ENCODE measurements around the gene MESD. TPM values are rescaled to one million over a fixed set of nuclear protein-coding genes. Genes with fewer than 3 reads are reported as not detected.

MESD gene
- total and polyA plus RNA-seq, 9 of the 15 experiments (the other 6 are each of a cell fraction or from before 2014, with no cell fraction given), result 11.3 to 39.7 (median 22.8) TPM

DNA sequence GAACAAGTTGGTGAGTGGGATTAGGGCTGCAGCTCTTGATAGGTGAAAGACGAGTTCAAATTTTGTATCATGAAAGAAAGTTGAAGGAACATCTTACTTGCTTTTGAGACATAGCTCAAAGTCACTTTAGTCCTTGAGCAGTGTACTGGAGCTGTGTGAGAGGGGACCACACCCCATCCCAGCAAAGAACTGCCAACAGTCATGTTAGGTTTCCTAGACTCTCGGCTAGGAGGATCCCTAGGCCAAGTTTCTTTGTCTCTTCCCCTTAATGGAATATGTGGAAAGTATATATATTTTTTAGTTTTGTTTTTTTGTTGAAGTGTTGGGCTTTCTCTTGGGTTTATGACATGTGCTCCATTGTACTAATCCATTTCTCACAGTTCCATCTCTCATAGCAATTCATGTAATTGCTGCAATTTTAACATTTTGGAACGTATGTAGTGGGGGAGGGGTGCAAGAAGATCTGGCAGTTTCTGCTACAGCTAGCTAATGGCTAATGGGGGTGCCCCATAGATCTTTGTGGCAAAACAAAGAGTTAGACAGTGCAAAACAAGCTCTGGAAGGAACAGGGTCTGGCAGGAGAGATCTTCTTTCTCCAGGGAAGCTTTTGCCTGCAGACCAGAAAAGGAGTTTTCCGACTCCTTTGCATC is 36.2 kb upstream of the MESD start:
- H3K27ac ChIP-seq (ENCODE audit: extremely low read depth, low read depth, low read length), result no peak overlapping the region
- ChIA-PET POLR2A (interaction anchor here (0.6 to 1.1 kb wide), 3 partner anchors 23 to 71 kb away, joined by 3 to 5 read pairs (median 4); no protein-coding TSS in a partner anchor), CTCF (ENCODE audit: low intra/inter-chr PET ratio) (no interaction called here)
- H3K79me2 ChIP-seq (ENCODE audit: control insufficient read depth, insufficient read depth, low read length), result no peaks in the 10 kb centered on the region
- in situ Hi-C loops (cut with MboI) (no loop called here), intact Hi-C loops (cut with micrococcal nuclease) (no loop called here)
- H3K4me2 ChIP-seq (ENCODE audit: insufficient read depth, low read length), result no peak overlapping the region
- H3K9ac ChIP-seq (ENCODE audit: insufficient read depth in 1 of 2, low read depth in 2 of 2, low read length in 2 of 2), result no peak overlapping the region
- peak overlapping the region; percentile 42; the same call in 1 of the 2 replicates for H2AFZ ChIP-seq (ENCODE audit: low read depth, low read length)
- no peaks in the 10 kb centered on the region for H3K36me3 ChIP-seq (ENCODE audit: control insufficient read depth, insufficient read depth, low read length)
- FAIRE-seq (no peak), ATAC-seq (0 out of 3 replicates have a peak, but pooled peaks have one; percentile 46), DNase-seq (ENCODE audit: extremely low read depth in 1 of 4, low spot score in 3 of 4) (no peak)
- no peaks in the 10 kb centered on the region for H3K27me3 ChIP-seq (ENCODE audit: control insufficient read depth in 2 of 2, insufficient read depth in 2 of 2, low read length in 2 of 2)
- 38% methylated on average over 4 of the region's 4 CpGs for WGBS (ENCODE audit: insufficient coverage, low coverage, missing lambda C conversion rate)
- no TSS peak for BruUV-seq (replicated peaks)
- H3K4me3 ChIP-seq, result no peak overlapping the region
- no peaks in the 10 kb centered on the region for H4K20me1 ChIP-seq (replicated peaks; ENCODE audit: control insufficient read depth, insufficient read depth, low read length)
- H3K9me3 ChIP-seq (replicated peaks; ENCODE audit: control insufficient read depth, insufficient read depth, low read depth, low read length), result peaks cover 9% of the 10 kb centered on the region
- TF ChIP-seq, protein P1, sequence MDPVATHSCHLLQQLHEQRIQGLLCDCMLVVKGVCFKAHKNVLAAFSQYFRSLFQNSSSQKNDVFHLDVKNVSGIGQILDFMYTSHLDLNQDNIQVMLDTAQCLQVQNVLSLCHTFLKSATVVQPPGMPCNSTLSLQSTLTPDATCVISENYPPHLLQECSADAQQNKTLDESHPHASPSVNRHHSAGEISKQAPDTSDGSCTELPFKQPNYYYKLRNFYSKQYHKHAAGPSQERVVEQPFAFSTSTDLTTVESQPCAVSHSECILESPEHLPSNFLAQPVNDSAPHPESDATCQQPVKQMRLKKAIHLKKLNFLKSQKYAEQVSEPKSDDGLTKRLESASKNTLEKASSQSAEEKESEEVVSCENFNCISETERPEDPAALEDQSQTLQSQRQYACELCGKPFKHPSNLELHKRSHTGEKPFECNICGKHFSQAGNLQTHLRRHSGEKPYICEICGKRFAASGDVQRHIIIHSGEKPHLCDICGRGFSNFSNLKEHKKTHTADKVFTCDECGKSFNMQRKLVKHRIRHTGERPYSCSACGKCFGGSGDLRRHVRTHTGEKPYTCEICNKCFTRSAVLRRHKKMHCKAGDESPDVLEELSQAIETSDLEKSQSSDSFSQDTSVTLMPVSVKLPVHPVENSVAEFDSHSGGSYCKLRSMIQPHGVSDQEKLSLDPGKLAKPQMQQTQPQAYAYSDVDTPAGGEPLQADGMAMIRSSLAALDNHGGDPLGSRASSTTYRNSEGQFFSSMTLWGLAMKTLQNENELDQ (CRISPR knock-in tag; IDR thresholded peaks at IDR 0.05; ENCODE audit: borderline replicate concordance), result no peak
- no peak for TF ChIP-seq HNRNPL (IDR thresholded peaks at IDR 0.05; ENCODE audit: low read depth, low read length)
- no peak for TF ChIP-seq MTA1 (IDR thresholded peaks at IDR 0.05; ENCODE audit: borderline replicate concordance)
- TF ChIP-seq, protein P2, sequence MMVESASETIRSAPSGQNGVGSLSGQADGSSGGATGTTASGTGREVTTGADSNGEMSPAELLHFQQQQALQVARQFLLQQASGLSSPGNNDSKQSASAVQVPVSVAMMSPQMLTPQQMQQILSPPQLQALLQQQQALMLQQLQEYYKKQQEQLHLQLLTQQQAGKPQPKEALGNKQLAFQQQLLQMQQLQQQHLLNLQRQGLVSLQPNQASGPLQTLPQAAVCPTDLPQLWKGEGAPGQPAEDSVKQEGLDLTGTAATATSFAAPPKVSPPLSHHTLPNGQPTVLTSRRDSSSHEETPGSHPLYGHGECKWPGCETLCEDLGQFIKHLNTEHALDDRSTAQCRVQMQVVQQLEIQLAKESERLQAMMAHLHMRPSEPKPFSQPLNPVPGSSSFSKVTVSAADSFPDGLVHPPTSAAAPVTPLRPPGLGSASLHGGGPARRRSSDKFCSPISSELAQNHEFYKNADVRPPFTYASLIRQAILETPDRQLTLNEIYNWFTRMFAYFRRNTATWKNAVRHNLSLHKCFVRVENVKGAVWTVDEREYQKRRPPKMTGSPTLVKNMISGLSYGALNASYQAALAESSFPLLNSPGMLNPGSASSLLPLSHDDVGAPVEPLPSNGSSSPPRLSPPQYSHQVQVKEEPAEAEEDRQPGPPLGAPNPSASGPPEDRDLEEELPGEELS (CRISPR knock-in tag; IDR thresholded peaks at IDR 0.05; ENCODE audit: borderline replicate concordance), result no peak
- no peak for TF ChIP-seq NFATC3 (IDR thresholded peaks at IDR 0.05)
- no peak for TF ChIP-seq TCFL5 (CRISPR knock-in tag; conservative IDR thresholded peaks at IDR 0.05)
- no peak for TF ChIP-seq ZKSCAN8 (CRISPR knock-in tag; IDR thresholded peaks at IDR 0.05)
- no peak for TF ChIP-seq ZKSCAN1 (IDR thresholded peaks at IDR 0.05; ENCODE audit: low read depth, low read length)
- no peak for TF ChIP-seq COPS2 (conservative IDR thresholded peaks at IDR 0.05)
- TF ChIP-seq ZNF57 (CRISPR knock-in tag; IDR thresholded peaks at IDR 0.05), result no peak
- no peak for TF ChIP-seq KLF6 (CRISPR knock-in tag; IDR thresholded peaks at IDR 0.05; ENCODE audit: borderline replicate concordance)
- no peak for TF ChIP-seq DLX4 (CRISPR knock-in tag; IDR thresholded peaks at IDR 0.05)
- no peak for TF ChIP-seq ATF7 (IDR thresholded peaks at IDR 0.05)
- peaks cover 0 to 18% of the 10 kb centered on the region in 2 experiments; a peak in 4 of 5 replicates for H3K4me1 ChIP-seq (replicated peaks in 1 of 2; ENCODE audit: control insufficient read depth in 2 of 2, insufficient read depth in 2 of 2, low read length in 2 of 2)
- H3K9me1 ChIP-seq (ENCODE audit: control insufficient read depth, insufficient read depth, low read length), result no peaks in the 10 kb centered on the region
